Endothelial cell of umbilical vein (primary cell): ENCODE data around the gene CCDC30. TPM values are rescaled to one million over a fixed set of nuclear protein-coding genes. Genes with fewer than 3 reads are reported as not detected.

Experiments
- BruUV-seq: library from RNA; stranded (reverse); fragments of 400-500 nt; replicated peaks from 2 replicates; lab custom pipeline; 2021; lab: Mats Ljungman, UMichigan
- CTCF ChIA-PET: fragments of 300-600, 350-600 bp; sonication (Branson Sonifier 250); formaldehyde crosslinking; loops from one replicate; lab custom pipeline; 2021; ENCODE audit warnings: antibody characterized with exemption, inconsistent platforms; lab: Charles Lee
- POLR2A ChIA-PET: fragments of 300-600, 350-600 bp; sonication (Branson Sonifier 250); formaldehyde crosslinking; loops from one replicate; lab custom pipeline; 2021; ENCODE audit warnings: antibody characterized with exemption, inconsistent platforms; lab: Charles Lee
- DNase-seq: peaks from one replicate; pipeline ENCODE4 v3.0.0-alpha.2; 2011; ENCODE audit warnings: low read depth, low spot score
- FAIRE-seq: peaks from 2 replicates; lab custom pipeline; 2011; peaks lifted over from hg19 to GRCh38; lab: Jason Lieb, UNC
- H2AFZ ChIP-seq: 2 replicates; pipeline ENCODE4 v1.6.0; 2012; ENCODE audit warnings: low read depth, low read length, control low read depth, inconsistent platforms
- H3K27ac ChIP-seq: 2 replicates; pipeline ENCODE4 v1.5.1; 2011; ENCODE audit warnings: low read depth, mild to moderate bottlenecking, control low read depth, low read length, moderate library complexity; ENCODE audit not compliant: insufficient read depth
- H3K27me3 ChIP-seq, 2 experiments: 2 replicates each; pipeline versions ENCODE4 v1.6.0 to v1.6.1; 2011; ENCODE audit warnings: low read length in 2 of 2, mixed read lengths in 1 of 2; ENCODE audit not compliant: control insufficient read depth in 2 of 2, insufficient read depth in 2 of 2
- H3K36me3 ChIP-seq, 2 experiments: 2 replicates in 1 of 2; 3 replicates in 1 of 2; pipeline ENCODE4 v1.5.1; 2011; ENCODE audit warnings: low read length in 2 of 2, mild to moderate bottlenecking in 1 of 2, moderate library complexity in 1 of 2; ENCODE audit not compliant: control insufficient read depth in 2 of 2, insufficient read depth in 2 of 2; ENCODE audit errors: extremely low read depth in 1 of 2
- H3K4me1 ChIP-seq: 3 replicates; pipeline ENCODE4 v1.5.1; 2011; ENCODE audit warnings: mild to moderate bottlenecking, low read length; ENCODE audit not compliant: control insufficient read depth, insufficient read depth; ENCODE audit errors: extremely low read depth
- H3K4me2 ChIP-seq: 2 replicates; pipeline ENCODE4 v1.6.1; 2011; ENCODE audit warnings: low read length, control low read depth, mixed read lengths; ENCODE audit not compliant: insufficient read depth
- H3K4me3 ChIP-seq, 3 experiments: fragments of 200-600 bp in 1 of 3; sonication (generic), shearing (Covaris generic) in 1 of 3; replicated peaks in 1 of 3; 2 replicates each; pipeline ENCODE4 v1.5.1; 2011 to 2016; ENCODE audit warnings: control low read depth in 3 of 3, low read length in 3 of 3, mild to moderate bottlenecking in 2 of 3, inconsistent platforms in 1 of 3, low read depth in 1 of 3, moderate library complexity in 1 of 3; ENCODE audit not compliant: insufficient read depth in 1 of 3
- H3K79me2 ChIP-seq: 2 replicates; pipeline ENCODE4 v1.6.0; 2012; ENCODE audit warnings: low read length, inconsistent platforms; ENCODE audit not compliant: control insufficient read depth, insufficient read depth
- H3K9ac ChIP-seq: replicated peaks from 2 replicates; pipeline ENCODE3; 2011; ENCODE audit warnings: low read length, control low read depth; ENCODE audit not compliant: insufficient read depth; ENCODE audit errors: extremely low read depth
- H3K9me1 ChIP-seq: replicated peaks from 3 replicates; pipeline ENCODE4 v1.6.0; 2011; ENCODE audit warnings: mild to moderate bottlenecking, low read length; ENCODE audit not compliant: control insufficient read depth, insufficient read depth; ENCODE audit errors: extremely low read depth
- H3K9me3 ChIP-seq: replicated peaks from 2 replicates; pipeline ENCODE4 v1.5.1; 2012; ENCODE audit warnings: low read length, inconsistent platforms; ENCODE audit not compliant: control insufficient read depth, insufficient read depth
- H4K20me1 ChIP-seq: replicated peaks from 2 replicates; pipeline ENCODE3; 2011; ENCODE audit warnings: mild to moderate bottlenecking, low read length; ENCODE audit not compliant: control insufficient read depth, insufficient read depth; ENCODE audit errors: extremely low read depth
- EZH2 ChIP-seq: IDR thresholded peaks from 2 replicates; pipeline ENCODE4 v1.6.1; 2012; ENCODE audit warnings: borderline replicate concordance, low read depth, mild to moderate bottlenecking, moderate library complexity, low read length, inconsistent platforms; ENCODE audit not compliant: severe bottlenecking
- FOS ChIP-seq: IDR thresholded peaks from 2 replicates; pipeline ENCODE4 v1.6.1; 2011; ENCODE audit warnings: mild to moderate bottlenecking, low read length, moderate library complexity, borderline replicate concordance; ENCODE audit not compliant: insufficient read depth
- GATA2 ChIP-seq: IDR thresholded peaks from 2 replicates; pipeline ENCODE4 v1.7.0; 2011; ENCODE audit warnings: low read depth, mild to moderate bottlenecking, moderate library complexity, mixed read lengths, low read length; ENCODE audit not compliant: insufficient read length, insufficient read depth
- JUN ChIP-seq: IDR thresholded peaks from 2 replicates; pipeline ENCODE4 v1.6.1; 2011; ENCODE audit warnings: borderline replicate concordance, low read depth; ENCODE audit not compliant: insufficient read length, insufficient read depth
- MYC ChIP-seq: IDR thresholded peaks from one replicate; pipeline ENCODE4 v1.6.1; 2011; ENCODE audit warnings: mild to moderate bottlenecking, low read depth, low read length
- POLR2A ChIP-seq: IDR thresholded peaks from 2 replicates; pipeline ENCODE4 v1.6.1; 2012; ENCODE audit warnings: low read depth, mild to moderate bottlenecking, control low read depth, low read length
- POLR2AphosphoS5 ChIP-seq: IDR thresholded peaks from 2 replicates; pipeline ENCODE4 v1.6.1; 2012; ENCODE audit warnings: low read depth, mild to moderate bottlenecking, control low read depth, low read length, moderate library complexity; ENCODE audit not compliant: insufficient read depth
- dilution Hi-C: fragments of 300-500 bp; cut with MboI; formaldehyde crosslinking; loops from one replicate; pipeline ENCODE4 v1.15.0; 2019; ENCODE audit warnings: low sequenced_read_pairs; ENCODE audit not compliant: extremely low pct_ligation_motif_present
- intact Hi-C: fragments of 100-400 bp; cut with micrococcal nuclease; formaldehyde crosslinking; loops from one replicate; pipeline ENCODE4 v1.10.0; 2022
- polyA plus RNA-seq, 4 experiments: library from polyadenylated mRNA; depleted of rRNA in 3 of 4; stranded (reverse) in 3 of 4; unstranded in 1 of 4; fragments of >200 nt; gene quantifications; 2 replicates each; pipeline versions ENCODE4 v1.2.1 to v1.2.3, GENCODE V29; 2011 to 2012; ENCODE audit warnings: missing spikeins in 1 of 4
- total RNA-seq: library from RNA; stranded (reverse); gene quantifications from 2 replicates; pipeline ENCODE4 v1.2.3, GENCODE V29; 2021
- TF ChIP-seq, protein P1 (sequence below): IDR thresholded peaks from 2 replicates; pipeline ENCODE4 v1.6.1; 2011; ENCODE audit not compliant: insufficient read depth, insufficient read length
- TF ChIP-seq, protein P2 (sequence below), 2 donors: IDR thresholded peaks; 1 replicate in 1 of 2; 2 replicates in 1 of 2; pipeline ENCODE4 v1.5.1; 2011; ENCODE audit warnings: low read length in 2 of 2, mild to moderate bottlenecking in 2 of 2, moderate library complexity in 2 of 2, control low read depth in 1 of 2, inconsistent platforms in 1 of 2, low read depth in 1 of 2; ENCODE audit not compliant: insufficient read depth in 1 of 2; ENCODE audit errors: extremely low read depth in 1 of 2

Gene CCDC30
- total and polyA plus RNA-seq, 2 donors (not counting 3 experiments of a cell fraction or from before 2014, with no cell fraction given), result 0.19 to 2.9 TPM

DNA sequence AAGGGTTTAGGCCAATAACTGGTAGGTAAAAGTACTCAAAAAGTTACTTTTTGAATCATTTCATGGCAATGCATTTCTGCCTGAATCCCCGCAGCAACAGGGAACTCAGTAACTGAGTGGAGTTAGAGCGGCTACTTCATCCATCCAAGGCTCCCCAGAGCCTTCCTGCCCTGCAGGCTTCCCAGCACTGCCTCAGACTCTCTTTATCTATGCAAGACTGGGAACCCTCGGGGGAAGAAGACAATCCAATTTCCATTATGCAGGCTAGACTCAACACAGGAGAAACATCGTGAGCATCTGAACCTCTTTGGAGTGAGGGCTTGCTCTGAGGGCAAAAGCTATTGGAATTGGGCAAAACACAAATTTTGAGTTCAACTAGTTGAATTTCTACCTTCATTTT lies 30.4 kb upstream of the CCDC30 start:
- Histone ChIP-seq H3K27ac (no peak overlapping the region), H3K9me3 (no peaks in the 10 kb centered on the region), H4K20me1 (no peaks in the 10 kb centered on the region), H3K9me1 (no peaks in the 10 kb centered on the region), H3K9ac (no peak overlapping the region), H2AFZ (no peak overlapping the region), H3K79me2 (no peaks in the 10 kb centered on the region), H3K4me3 (no peak overlapping the region), H3K4me2 (no peak overlapping the region), H3K27me3 (no peaks in the 10 kb centered on the region), H3K4me1 (peaks cover 7% of the 10 kb centered on the region), H3K36me3 (no peaks in the 10 kb centered on the region)
- intact Hi-C loops, result no loop called here
- no peak for FAIRE-seq
- BruUV-seq, result no TSS peak
- DNase-seq, result no peak
- ChIA-PET CTCF (no interaction called here), POLR2A (no interaction called here)
- TF ChIP-seq MYC, result no peak
- TF ChIP-seq, protein P1, sequence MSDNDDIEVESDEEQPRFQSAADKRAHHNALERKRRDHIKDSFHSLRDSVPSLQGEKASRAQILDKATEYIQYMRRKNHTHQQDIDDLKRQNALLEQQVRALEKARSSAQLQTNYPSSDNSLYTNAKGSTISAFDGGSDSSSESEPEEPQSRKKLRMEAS, result no peak
- no peak for TF ChIP-seq POLR2AphosphoS5
- no peak for TF ChIP-seq POLR2A
- no peak for TF ChIP-seq FOS
- TF ChIP-seq EZH2, result no peak
- no peak for TF ChIP-seq GATA2
- TF ChIP-seq JUN, result no peak
- TF ChIP-seq, protein P2, sequence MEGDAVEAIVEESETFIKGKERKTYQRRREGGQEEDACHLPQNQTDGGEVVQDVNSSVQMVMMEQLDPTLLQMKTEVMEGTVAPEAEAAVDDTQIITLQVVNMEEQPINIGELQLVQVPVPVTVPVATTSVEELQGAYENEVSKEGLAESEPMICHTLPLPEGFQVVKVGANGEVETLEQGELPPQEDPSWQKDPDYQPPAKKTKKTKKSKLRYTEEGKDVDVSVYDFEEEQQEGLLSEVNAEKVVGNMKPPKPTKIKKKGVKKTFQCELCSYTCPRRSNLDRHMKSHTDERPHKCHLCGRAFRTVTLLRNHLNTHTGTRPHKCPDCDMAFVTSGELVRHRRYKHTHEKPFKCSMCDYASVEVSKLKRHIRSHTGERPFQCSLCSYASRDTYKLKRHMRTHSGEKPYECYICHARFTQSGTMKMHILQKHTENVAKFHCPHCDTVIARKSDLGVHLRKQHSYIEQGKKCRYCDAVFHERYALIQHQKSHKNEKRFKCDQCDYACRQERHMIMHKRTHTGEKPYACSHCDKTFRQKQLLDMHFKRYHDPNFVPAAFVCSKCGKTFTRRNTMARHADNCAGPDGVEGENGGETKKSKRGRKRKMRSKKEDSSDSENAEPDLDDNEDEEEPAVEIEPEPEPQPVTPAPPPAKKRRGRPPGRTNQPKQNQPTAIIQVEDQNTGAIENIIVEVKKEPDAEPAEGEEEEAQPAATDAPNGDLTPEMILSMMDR (IDR thresholded peaks at IDR 0.05; ENCODE audit: extremely low read depth in 1 of 2, insufficient read depth in 1 of 2, low read depth in 1 of 2, low read length in 2 of 2), result no peak
- dilution Hi-C loops, result no loop called here
